ENCODE measurements around the gene MEN1. TPM values are rescaled to one million over a fixed set of nuclear protein-coding genes. Genes with fewer than 3 reads are reported as not detected.
A peak's percentile ranks its signal among the peaks of the same experiment; 100 is the strongest.

Gene MEN1
- total and polyA plus RNA-seq, 9 of the 15 experiments (the other 6 are each of a cell fraction or from before 2014, with no cell fraction given): 3.4 to 57.2 (median 19.3) TPM

GRCh38 chr11:64856382-64857227, 46.3 kb upstream of the MEN1 start (continued):
- TF ChIP-seq MLLT1 (IDR thresholded peaks at IDR 0.05) (no peak), FOSL1 (tag; conservative IDR thresholded peaks at IDR 0.05) (peak; percentile 64), NUFIP1 (IDR thresholded peaks at IDR 0.05; ENCODE audit: partially characterized antibody) (no peak), NELFE (IDR thresholded peaks at IDR 0.05; ENCODE audit: insufficient read depth, insufficient read length) (no peak), ZFP36 (IDR thresholded peaks at IDR 0.05; ENCODE audit: low read depth, low read length, partially characterized antibody) (no peak)

- Histone ChIP-seq H3K9me1 (ENCODE audit: control insufficient read depth, insufficient read depth, low read length) (no peaks in the 10 kb centered on the region), H3K9ac (ENCODE audit: insufficient read depth in 1 of 2, low read depth in 2 of 2, low read length in 2 of 2) (peak overlapping the region; percentile 20 to 85; a peak in 3 of 4 replicates), H3K4me2 (ENCODE audit: insufficient read depth, low read length) (peak overlapping the region; percentile 53; the same call in 1 of the 2 replicates), H3K4me3 (no peak overlapping the region), H3K27ac (ENCODE audit: extremely low read depth, low read depth, low read length) (peak overlapping the region; percentile 70; the same call in 2 of the 3 replicates), H3K36me3 (ENCODE audit: control insufficient read depth, insufficient read depth, low read length) (peaks cover 62% of the 10 kb centered on the region; the same call in 2 of the 3 replicates), H3K9me3 (replicated peaks; ENCODE audit: control insufficient read depth, insufficient read depth, low read depth, low read length) (no peaks in the 10 kb centered on the region), H2AFZ (ENCODE audit: low read depth, low read length) (no peak overlapping the region), H3K27me3 (ENCODE audit: control insufficient read depth in 2 of 2, insufficient read depth in 2 of 2, low read length in 2 of 2) (no peaks in the 10 kb centered on the region), H3K4me1 (replicated peaks in 1 of 2; ENCODE audit: control insufficient read depth in 2 of 2, insufficient read depth in 2 of 2, low read length in 2 of 2) (peaks cover 35 to 76% of the 10 kb centered on the region in 2 experiments), H4K20me1 (replicated peaks; ENCODE audit: control insufficient read depth, insufficient read depth, low read length) (no peaks in the 10 kb centered on the region), H3K79me2 (ENCODE audit: control insufficient read depth, insufficient read depth, low read length) (peaks cover 3% of the 10 kb centered on the region; the same call in 2 of the 3 replicates)
- TF ChIP-seq RBFOX2 (IDR thresholded peaks at IDR 0.05; ENCODE audit: low read depth, low read length) (0 out of 2 replicates have a peak, but pooled peaks have one; percentile 36), IRF9 (tag; IDR thresholded peaks at IDR 0.05) (no peak)
- peak; percentile 75 for FAIRE-seq
- WGBS (ENCODE audit: insufficient coverage, low coverage, missing lambda C conversion rate): 79% methylated on average over 13 of the region's 22 CpGs
- POLR2A ChIA-PET: interaction anchor here (0.6 to 1.7 kb wide), 7 partner anchors 9 to 262 kb away, joined by 3 to 12 read pairs (median 4); partner anchors contain the start of genes CDC42BPG, EHD1 and ZNHIT2
- no peak for ATAC-seq
- in situ Hi-C loops (cut with MboI): no loop called here
- intact Hi-C loops (cut with micrococcal nuclease): no loop called here
- no peak for DNase-seq (ENCODE audit: extremely low read depth in 1 of 4, low spot score in 3 of 4)
- BruUV-seq (replicated peaks): no TSS peak
- CTCF ChIA-PET (ENCODE audit: low intra/inter-chr PET ratio): no interaction called here
Observed at GRCh38 chr11:64855596-64856304, 45.4 kb upstream of the MEN1 start.
